NCI-H1092 (cell line): ENCODE data around the gene LAMB3.
A peak's percentile ranks its signal among the peaks of the same experiment; 100 is the strongest.

Experiments
- DNase-seq: peaks from one replicate; lab custom pipeline; 2025; lab: John Stamatoyannopoulos, UW

Gene LAMB3

GRCh38 chr1:209633335-209633997 lies 18.8 kb downstream of the LAMB3 start:
- DNase-seq, result no peak

- DNase-seq, result no peak
Observed at GRCh38 chr1:209630383-209631225, 21.6 kb downstream of the LAMB3 start.

- no peak for DNase-seq
Observed at GRCh38 chr1:209629621-209630382, 22.4 kb downstream of the LAMB3 start.

- no peak for DNase-seq
Observed at GRCh38 chr1:209628618-209629299, 23.5 kb downstream of the LAMB3 start.

GRCh38 chr1:209627732-209628196 lies 24.5 kb downstream of the LAMB3 start:
- peak; percentile 75 for DNase-seq

GRCh38 chr1:209627027-209627731 lies 25.0 kb downstream of the LAMB3 start:
- no peak for DNase-seq

- no peak for DNase-seq
Observed at GRCh38 chr1:209626346-209627026, 25.7 kb downstream of the LAMB3 start.

GRCh38 chr1:209625791-209626285 lies 26.4 kb downstream of the LAMB3 start:
- no peak for DNase-seq

GRCh38 chr1:209624558-209625549 lies 27.4 kb downstream of the LAMB3 start:
- no peak for DNase-seq

- DNase-seq, result no peak
Observed at GRCh38 chr1:209622841-209623829, 29.1 kb downstream of the LAMB3 start.

GRCh38 chr1:209621741-209622655 lies 30.2 kb downstream of the LAMB3 start:
- DNase-seq, result no peak

- no peak for DNase-seq
Observed at GRCh38 chr1:209621286-209621685, 30.9 kb downstream of the LAMB3 start.

GRCh38 chr1:209620487-209620884 lies 31.7 kb downstream of the LAMB3 start:
- no peak for DNase-seq

GRCh38 chr1:209619696-209620486 lies 32.3 kb downstream of the LAMB3 start:
- DNase-seq, result no peak

- DNase-seq, result no peak
Observed at GRCh38 chr1:209618756-209619420, 33.3 kb downstream of the LAMB3 start.

GRCh38 chr1:209618291-209618690 lies 33.9 kb downstream of the LAMB3 start:
- no peak for DNase-seq
